Left lung (tissue), 10 donors: Measurements from ENCODE around the gene PACC1. TPM values are rescaled to one million over a fixed set of nuclear protein-coding genes. Genes with fewer than 3 reads are reported as not detected.
A peak's percentile ranks its signal among the peaks of the same experiment; 100 is the strongest.

Experiments used
- ATAC-seq: fragments of 200-7000 bp; cut with Tn5 transposase; one replicate; pipeline ENCODE4 v1.9.1; 2020; ENCODE audit warnings: moderate library complexity
- DNase-seq, 4 donors: peaks; one replicate each; pipeline ENCODE4 v3.0.0-alpha.2; 2013 to 2020
- H3K27ac ChIP-seq, 2 donors: fragments of 200-600 bp; sonication (generic) in 1 of 2; one replicate each; pipeline versions ENCODE4 v1.5.0 to v1.8.0; 2020 to 2021
- H3K27me3 ChIP-seq, 2 donors: fragments of 200-600 bp; sonication (generic) in 1 of 2; one replicate each; pipeline versions ENCODE4 v1.5.0 to v1.8.0; 2020 to 2021
- H3K36me3 ChIP-seq, 2 donors: fragments of 200-600 bp; sonication (generic) in 1 of 2; one replicate each; pipeline versions ENCODE4 v1.5.0 to v1.8.0; 2020 to 2021
- H3K4me1 ChIP-seq, 2 donors: fragments of 200-600 bp; one replicate each; pipeline ENCODE4 v1.8.0; 2021
- H3K4me3 ChIP-seq, 2 donors: fragments of 200-600 bp; sonication (generic) in 1 of 2; one replicate each; pipeline versions ENCODE4 v1.5.0 to v1.8.0; 2020 to 2021; ENCODE audit warnings: mild to moderate bottlenecking in 1 of 2
- H3K9me3 ChIP-seq, 2 donors: fragments of 200-600 bp; sonication (generic) in 1 of 2; one replicate each; pipeline versions ENCODE4 v1.5.0 to v1.8.0; 2020 to 2021
- CTCF ChIP-seq, 2 donors: fragments of 200-600 bp; sonication (generic) in 1 of 2; IDR thresholded peaks; one replicate each; pipeline versions ENCODE4 v1.5.0 to v1.8.0; 2021; ENCODE audit warnings: antibody characterized with exemption in 2 of 2
- intact Hi-C, 2 donors: fragments of 100-400 bp; cut with DNase I; formaldehyde crosslinking; loops; one replicate each; pipeline versions ENCODE4 v1.11.2 to v1.14.2; 2022
- polyA plus RNA-seq, 6 donors: library from polyadenylated mRNA; unstranded; fragments of 120-200 nt; gene quantifications; one replicate each; pipeline ENCODE4 v1.2.1, GENCODE V29; 2013; ENCODE audit not compliant: insufficient read length in 6 of 6
- total RNA-seq, 2 donors: library from RNA; stranded (reverse); fragmentation: NEBNext Ultra II Directional; extraction: Animal tissue kit (Norgen Biotek cat#: 25700); gene quantifications; one replicate each; pipeline ENCODE4 v1.2.1, GENCODE V29; 2021
- donor health status: DM: no; HTN: yes; CAD: no.
- donor health status: DM: no; HTN: no; CAD: no.

The PACC1 gene
- total and polyA plus RNA-seq, 8 donors = 7.2 to 11.6 (median 7.6) TPM

- Histone ChIP-seq H3K4me1 (peaks cover 0 to 15% of the 10 kb centered on the region in 2 donors), H3K9me3 (no peaks in the 10 kb centered on the region), H3K36me3 (no peaks in the 10 kb centered on the region), H3K27me3 (no peaks in the 10 kb centered on the region), H3K4me3 (peak within 1 kb of the TSS; percentile 67 to 93), H3K27ac (peak within 1 kb of the TSS; percentile 68 to 69)
- peak; percentile 70 to 96 (median 86) for DNase-seq
- no peak for TF ChIP-seq CTCF (IDR thresholded peaks at IDR 0.05)
- intact Hi-C loops = no loop called here
- peak; percentile 100 for ATAC-seq
These were observed 18.2 kb upstream of the PACC1 start, which contains the start of gene NENF for GRCh38 chr1:212432661-212433576. Gene NENF, plus strand, starts transcription at chr1:212432920. Its CDS starts 24 bp downstream, at chr1:212432944.

GRCh38 chr1:212432272-212432660 is 17.6 kb upstream of the PACC1 start:
- ATAC-seq = peak; percentile 5
- peak overlapping the region; percentile 48 to 68 for H3K27ac ChIP-seq
- no peak for TF ChIP-seq CTCF (IDR thresholded peaks at IDR 0.05)
- no peaks in the 10 kb centered on the region for H3K27me3 ChIP-seq
- no peaks in the 10 kb centered on the region for H3K9me3 ChIP-seq
- H3K4me3 ChIP-seq = peak overlapping the region; percentile 67 to 93
- intact Hi-C loops = no loop called here
- DNase-seq = no peak
- H3K4me1 ChIP-seq = peaks cover 0 to 15% of the 10 kb centered on the region in 2 donors
- no peaks in the 10 kb centered on the region for H3K36me3 ChIP-seq

- ATAC-seq = no peak
- intact Hi-C loops = no loop called here
These were observed 17.0 kb upstream of the PACC1 start for GRCh38 chr1:212431644-212432043.

GRCh38 chr1:212430955-212431394 is 16.3 kb upstream of the PACC1 start:
- ATAC-seq = no peak
- intact Hi-C loops = no loop called here
- Histone ChIP-seq H3K36me3 (no peaks in the 10 kb centered on the region), H3K27ac (no peak overlapping the region), H3K27me3 (no peaks in the 10 kb centered on the region), H3K9me3 (no peaks in the 10 kb centered on the region), H3K4me1 (peaks cover 0 to 15% of the 10 kb centered on the region in 2 donors), H3K4me3 (no peak overlapping the region)
- no peak for TF ChIP-seq CTCF (IDR thresholded peaks at IDR 0.05)
- DNase-seq = no peak

More at GRCh38 chr1:212431644-212432043, 17.0 kb upstream of the PACC1 start:
- Histone ChIP-seq H3K4me1 (peaks cover 0 to 15% of the 10 kb centered on the region in 2 donors), H3K4me3 (no peak overlapping the region), H3K27ac (no peak overlapping the region), H3K36me3 (no peaks in the 10 kb centered on the region), H3K9me3 (no peaks in the 10 kb centered on the region), H3K27me3 (no peaks in the 10 kb centered on the region)
- no peak for DNase-seq
- TF ChIP-seq CTCF (IDR thresholded peaks at IDR 0.05) = no peak

GRCh38 chr1:212430416-212430815 is 15.7 kb upstream of the PACC1 start:
- no peak for ATAC-seq
- H3K27me3 ChIP-seq = no peaks in the 10 kb centered on the region
- H3K9me3 ChIP-seq = no peaks in the 10 kb centered on the region
- no peak for DNase-seq
- no peak for TF ChIP-seq CTCF (IDR thresholded peaks at IDR 0.05)
- no peaks in the 10 kb centered on the region for H3K36me3 ChIP-seq
- H3K4me3 ChIP-seq = no peak overlapping the region
- no peak overlapping the region for H3K27ac ChIP-seq
- intact Hi-C loops = no loop called here
- H3K4me1 ChIP-seq = peaks cover 0 to 15% of the 10 kb centered on the region in 2 donors
